Uterus (tissue), 2 donors: ENCODE data around the gene HSPB8.

Source experiments
- POLR2A ChIP-seq, 2 donors: fragments of 450-650 bp; IDR thresholded peaks; one replicate each; pipeline ENCODE4 v1.6.1; 2016; ENCODE audit warnings: antibody characterized with exemption in 2 of 2, mild to moderate bottlenecking in 1 of 2, moderate library complexity in 1 of 2
- TF ChIP-seq, protein P1 (sequence below), 4 experiments: fragments of 200-600 bp in 2 of 4; fragments of 450-650 bp in 2 of 4; sonication (generic) in 2 of 4; IDR thresholded peaks; one replicate each; pipeline ENCODE4 v1.5.1; 2016 to 2019; ENCODE audit warnings: antibody characterized with exemption in 4 of 4, mild to moderate bottlenecking in 2 of 4, moderate library complexity in 1 of 4

DNA sequence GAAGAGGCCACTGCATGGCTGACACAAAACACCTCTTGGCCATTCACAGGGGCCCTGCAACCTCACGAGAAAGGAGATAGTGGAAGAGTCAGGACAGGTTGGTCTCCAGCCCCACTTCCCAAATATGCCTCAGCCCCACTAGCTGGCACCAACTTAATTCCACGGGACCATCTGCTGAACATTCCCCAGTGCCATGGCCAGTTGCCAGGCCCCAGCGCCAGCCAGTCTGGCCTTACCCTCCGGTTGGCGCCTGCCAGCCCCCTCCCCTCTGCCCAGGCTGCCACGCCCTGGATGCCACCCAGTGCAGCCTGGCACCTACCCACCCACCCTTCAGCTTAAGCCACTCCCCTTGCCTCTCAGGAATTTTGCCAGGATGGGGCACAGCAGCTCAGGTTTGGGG, 21.2 kb upstream of the HSPB8 start:
- TF ChIP-seq, protein P1, sequence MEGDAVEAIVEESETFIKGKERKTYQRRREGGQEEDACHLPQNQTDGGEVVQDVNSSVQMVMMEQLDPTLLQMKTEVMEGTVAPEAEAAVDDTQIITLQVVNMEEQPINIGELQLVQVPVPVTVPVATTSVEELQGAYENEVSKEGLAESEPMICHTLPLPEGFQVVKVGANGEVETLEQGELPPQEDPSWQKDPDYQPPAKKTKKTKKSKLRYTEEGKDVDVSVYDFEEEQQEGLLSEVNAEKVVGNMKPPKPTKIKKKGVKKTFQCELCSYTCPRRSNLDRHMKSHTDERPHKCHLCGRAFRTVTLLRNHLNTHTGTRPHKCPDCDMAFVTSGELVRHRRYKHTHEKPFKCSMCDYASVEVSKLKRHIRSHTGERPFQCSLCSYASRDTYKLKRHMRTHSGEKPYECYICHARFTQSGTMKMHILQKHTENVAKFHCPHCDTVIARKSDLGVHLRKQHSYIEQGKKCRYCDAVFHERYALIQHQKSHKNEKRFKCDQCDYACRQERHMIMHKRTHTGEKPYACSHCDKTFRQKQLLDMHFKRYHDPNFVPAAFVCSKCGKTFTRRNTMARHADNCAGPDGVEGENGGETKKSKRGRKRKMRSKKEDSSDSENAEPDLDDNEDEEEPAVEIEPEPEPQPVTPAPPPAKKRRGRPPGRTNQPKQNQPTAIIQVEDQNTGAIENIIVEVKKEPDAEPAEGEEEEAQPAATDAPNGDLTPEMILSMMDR (IDR thresholded peaks at IDR 0.05), result no peak
- no peak for TF ChIP-seq POLR2A (IDR thresholded peaks at IDR 0.05)
